Endothelial cell of umbilical vein (primary cell): Measurements from ENCODE around the gene CTH. TPM values are rescaled to one million over a fixed set of nuclear protein-coding genes. Genes with fewer than 3 reads are reported as not detected.
"Not testable (repeated sequence)": the region's sequence is repeated elsewhere in the genome, so short reads cannot be mapped to it uniquely, and the experiment has no call there.

ENCODE experiments used
- BruUV-seq: library from RNA; stranded (reverse); fragments of 400-500 nt; replicated peaks from 2 replicates; lab custom pipeline; 2021; lab: Mats Ljungman, UMichigan
- CTCF ChIA-PET: fragments of 300-600, 350-600 bp; sonication (Branson Sonifier 250); formaldehyde crosslinking; loops from one replicate; lab custom pipeline; 2021; ENCODE audit warnings: antibody characterized with exemption, inconsistent platforms; lab: Charles Lee
- POLR2A ChIA-PET: fragments of 300-600, 350-600 bp; sonication (Branson Sonifier 250); formaldehyde crosslinking; loops from one replicate; lab custom pipeline; 2021; ENCODE audit warnings: antibody characterized with exemption, inconsistent platforms; lab: Charles Lee
- DNase-seq: peaks from one replicate; pipeline ENCODE4 v3.0.0-alpha.2; 2011; ENCODE audit warnings: low read depth, low spot score
- FAIRE-seq: peaks from 2 replicates; lab custom pipeline; 2011; peaks lifted over from hg19 to GRCh38; lab: Jason Lieb, UNC
- H2AFZ ChIP-seq: 2 replicates; pipeline ENCODE4 v1.6.0; 2012; ENCODE audit warnings: low read depth, low read length, control low read depth, inconsistent platforms
- H3K27ac ChIP-seq: 2 replicates; pipeline ENCODE4 v1.5.1; 2011; ENCODE audit warnings: low read depth, mild to moderate bottlenecking, control low read depth, low read length, moderate library complexity; ENCODE audit not compliant: insufficient read depth
- H3K27me3 ChIP-seq, 2 experiments: 2 replicates each; pipeline versions ENCODE4 v1.6.0 to v1.6.1; 2011; ENCODE audit warnings: low read length in 2 of 2, mixed read lengths in 1 of 2; ENCODE audit not compliant: control insufficient read depth in 2 of 2, insufficient read depth in 2 of 2
- H3K36me3 ChIP-seq, 2 experiments: 2 replicates in 1 of 2; 3 replicates in 1 of 2; pipeline ENCODE4 v1.5.1; 2011; ENCODE audit warnings: low read length in 2 of 2, mild to moderate bottlenecking in 1 of 2, moderate library complexity in 1 of 2; ENCODE audit not compliant: control insufficient read depth in 2 of 2, insufficient read depth in 2 of 2; ENCODE audit errors: extremely low read depth in 1 of 2
- H3K4me1 ChIP-seq: 3 replicates; pipeline ENCODE4 v1.5.1; 2011; ENCODE audit warnings: mild to moderate bottlenecking, low read length; ENCODE audit not compliant: control insufficient read depth, insufficient read depth; ENCODE audit errors: extremely low read depth
- H3K4me2 ChIP-seq: 2 replicates; pipeline ENCODE4 v1.6.1; 2011; ENCODE audit warnings: low read length, control low read depth, mixed read lengths; ENCODE audit not compliant: insufficient read depth
- H3K4me3 ChIP-seq, 3 experiments: fragments of 200-600 bp in 1 of 3; sonication (generic), shearing (Covaris generic) in 1 of 3; replicated peaks in 1 of 3; 2 replicates each; pipeline ENCODE4 v1.5.1; 2011 to 2016; ENCODE audit warnings: control low read depth in 3 of 3, low read length in 3 of 3, mild to moderate bottlenecking in 2 of 3, inconsistent platforms in 1 of 3, low read depth in 1 of 3, moderate library complexity in 1 of 3; ENCODE audit not compliant: insufficient read depth in 1 of 3
- H3K79me2 ChIP-seq: 2 replicates; pipeline ENCODE4 v1.6.0; 2012; ENCODE audit warnings: low read length, inconsistent platforms; ENCODE audit not compliant: control insufficient read depth, insufficient read depth
- H3K9ac ChIP-seq: replicated peaks from 2 replicates; pipeline ENCODE3; 2011; ENCODE audit warnings: low read length, control low read depth; ENCODE audit not compliant: insufficient read depth; ENCODE audit errors: extremely low read depth
- H3K9me1 ChIP-seq: replicated peaks from 3 replicates; pipeline ENCODE4 v1.6.0; 2011; ENCODE audit warnings: mild to moderate bottlenecking, low read length; ENCODE audit not compliant: control insufficient read depth, insufficient read depth; ENCODE audit errors: extremely low read depth
- H3K9me3 ChIP-seq: replicated peaks from 2 replicates; pipeline ENCODE4 v1.5.1; 2012; ENCODE audit warnings: low read length, inconsistent platforms; ENCODE audit not compliant: control insufficient read depth, insufficient read depth
- H4K20me1 ChIP-seq: replicated peaks from 2 replicates; pipeline ENCODE3; 2011; ENCODE audit warnings: mild to moderate bottlenecking, low read length; ENCODE audit not compliant: control insufficient read depth, insufficient read depth; ENCODE audit errors: extremely low read depth
- EZH2 ChIP-seq: IDR thresholded peaks from 2 replicates; pipeline ENCODE4 v1.6.1; 2012; ENCODE audit warnings: borderline replicate concordance, low read depth, mild to moderate bottlenecking, moderate library complexity, low read length, inconsistent platforms; ENCODE audit not compliant: severe bottlenecking
- FOS ChIP-seq: IDR thresholded peaks from 2 replicates; pipeline ENCODE4 v1.6.1; 2011; ENCODE audit warnings: mild to moderate bottlenecking, low read length, moderate library complexity, borderline replicate concordance; ENCODE audit not compliant: insufficient read depth
- GATA2 ChIP-seq: IDR thresholded peaks from 2 replicates; pipeline ENCODE4 v1.7.0; 2011; ENCODE audit warnings: low read depth, mild to moderate bottlenecking, moderate library complexity, mixed read lengths, low read length; ENCODE audit not compliant: insufficient read length, insufficient read depth
- JUN ChIP-seq: IDR thresholded peaks from 2 replicates; pipeline ENCODE4 v1.6.1; 2011; ENCODE audit warnings: borderline replicate concordance, low read depth; ENCODE audit not compliant: insufficient read length, insufficient read depth
- MYC ChIP-seq: IDR thresholded peaks from one replicate; pipeline ENCODE4 v1.6.1; 2011; ENCODE audit warnings: mild to moderate bottlenecking, low read depth, low read length
- POLR2A ChIP-seq: IDR thresholded peaks from 2 replicates; pipeline ENCODE4 v1.6.1; 2012; ENCODE audit warnings: low read depth, mild to moderate bottlenecking, control low read depth, low read length
- POLR2AphosphoS5 ChIP-seq: IDR thresholded peaks from 2 replicates; pipeline ENCODE4 v1.6.1; 2012; ENCODE audit warnings: low read depth, mild to moderate bottlenecking, control low read depth, low read length, moderate library complexity; ENCODE audit not compliant: insufficient read depth
- dilution Hi-C: fragments of 300-500 bp; cut with MboI; formaldehyde crosslinking; loops from one replicate; pipeline ENCODE4 v1.15.0; 2019; ENCODE audit warnings: low sequenced_read_pairs; ENCODE audit not compliant: extremely low pct_ligation_motif_present
- intact Hi-C: fragments of 100-400 bp; cut with micrococcal nuclease; formaldehyde crosslinking; loops from one replicate; pipeline ENCODE4 v1.10.0; 2022
- polyA plus RNA-seq, 4 experiments: library from polyadenylated mRNA; depleted of rRNA in 3 of 4; stranded (reverse) in 3 of 4; unstranded in 1 of 4; fragments of >200 nt; gene quantifications; 2 replicates each; pipeline versions ENCODE4 v1.2.1 to v1.2.3, GENCODE V29; 2011 to 2012; ENCODE audit warnings: missing spikeins in 1 of 4
- total RNA-seq: library from RNA; stranded (reverse); gene quantifications from 2 replicates; pipeline ENCODE4 v1.2.3, GENCODE V29; 2021
- TF ChIP-seq, protein P1 (sequence below): IDR thresholded peaks from 2 replicates; pipeline ENCODE4 v1.6.1; 2011; ENCODE audit not compliant: insufficient read depth, insufficient read length
- TF ChIP-seq, protein P2 (sequence below), 2 donors: IDR thresholded peaks; 1 replicate in 1 of 2; 2 replicates in 1 of 2; pipeline ENCODE4 v1.5.1; 2011; ENCODE audit warnings: low read length in 2 of 2, mild to moderate bottlenecking in 2 of 2, moderate library complexity in 2 of 2, control low read depth in 1 of 2, inconsistent platforms in 1 of 2, low read depth in 1 of 2; ENCODE audit not compliant: insufficient read depth in 1 of 2; ENCODE audit errors: extremely low read depth in 1 of 2

Gene CTH
- total and polyA plus RNA-seq, 2 donors (not counting 3 experiments of a cell fraction or from before 2014, with no cell fraction given): 1.7 to 2.6 TPM

DNA sequence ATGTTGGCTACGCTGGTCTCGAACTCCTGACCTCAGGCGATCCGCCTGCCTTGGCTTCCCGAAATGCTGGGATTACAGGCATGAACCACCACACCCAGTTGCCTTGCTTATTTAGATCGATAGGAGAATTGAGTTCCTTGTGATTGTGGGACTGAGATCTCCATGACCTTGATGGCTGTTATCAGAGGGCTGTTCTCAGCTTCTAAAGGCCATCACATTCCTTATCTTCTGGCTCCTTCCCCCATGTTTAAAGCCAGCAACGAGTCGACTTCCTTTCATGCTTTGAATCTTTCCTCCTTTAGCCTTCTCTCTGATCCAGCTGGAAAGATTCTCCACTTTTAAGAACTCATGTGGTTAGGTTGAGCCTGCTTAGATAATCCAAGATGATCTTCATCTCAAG lies 38.0 kb downstream of the CTH start:
- no peak for FAIRE-seq
- Histone ChIP-seq H3K36me3 (no peaks in the 10 kb centered on the region), H3K27ac (no peak overlapping the region), H3K9me1 (no peaks in the 10 kb centered on the region), H3K4me2 (no peak overlapping the region), H3K9me3 (no peaks in the 10 kb centered on the region), H3K27me3 (no peaks in the 10 kb centered on the region), H3K79me2 (no peaks in the 10 kb centered on the region), H2AFZ (no peak overlapping the region), H4K20me1 (no peaks in the 10 kb centered on the region), H3K4me3 (no peak overlapping the region), H3K9ac (no peak overlapping the region), H3K4me1 (no peaks in the 10 kb centered on the region)
- ChIA-PET POLR2A (no interaction called here), CTCF (no interaction called here)
- no TSS peak for BruUV-seq
- intact Hi-C loops (no loop called here), dilution Hi-C loops (no loop called here)
- TF ChIP-seq JUN: no peak
- no peak for TF ChIP-seq GATA2
- TF ChIP-seq, protein P1, sequence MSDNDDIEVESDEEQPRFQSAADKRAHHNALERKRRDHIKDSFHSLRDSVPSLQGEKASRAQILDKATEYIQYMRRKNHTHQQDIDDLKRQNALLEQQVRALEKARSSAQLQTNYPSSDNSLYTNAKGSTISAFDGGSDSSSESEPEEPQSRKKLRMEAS: no peak
- TF ChIP-seq POLR2A: no peak
- no peak for TF ChIP-seq MYC
- no peak for TF ChIP-seq EZH2
- no peak for TF ChIP-seq FOS
- TF ChIP-seq, protein P2, sequence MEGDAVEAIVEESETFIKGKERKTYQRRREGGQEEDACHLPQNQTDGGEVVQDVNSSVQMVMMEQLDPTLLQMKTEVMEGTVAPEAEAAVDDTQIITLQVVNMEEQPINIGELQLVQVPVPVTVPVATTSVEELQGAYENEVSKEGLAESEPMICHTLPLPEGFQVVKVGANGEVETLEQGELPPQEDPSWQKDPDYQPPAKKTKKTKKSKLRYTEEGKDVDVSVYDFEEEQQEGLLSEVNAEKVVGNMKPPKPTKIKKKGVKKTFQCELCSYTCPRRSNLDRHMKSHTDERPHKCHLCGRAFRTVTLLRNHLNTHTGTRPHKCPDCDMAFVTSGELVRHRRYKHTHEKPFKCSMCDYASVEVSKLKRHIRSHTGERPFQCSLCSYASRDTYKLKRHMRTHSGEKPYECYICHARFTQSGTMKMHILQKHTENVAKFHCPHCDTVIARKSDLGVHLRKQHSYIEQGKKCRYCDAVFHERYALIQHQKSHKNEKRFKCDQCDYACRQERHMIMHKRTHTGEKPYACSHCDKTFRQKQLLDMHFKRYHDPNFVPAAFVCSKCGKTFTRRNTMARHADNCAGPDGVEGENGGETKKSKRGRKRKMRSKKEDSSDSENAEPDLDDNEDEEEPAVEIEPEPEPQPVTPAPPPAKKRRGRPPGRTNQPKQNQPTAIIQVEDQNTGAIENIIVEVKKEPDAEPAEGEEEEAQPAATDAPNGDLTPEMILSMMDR (IDR thresholded peaks at IDR 0.05; ENCODE audit: extremely low read depth in 1 of 2, insufficient read depth in 1 of 2, low read depth in 1 of 2, low read length in 2 of 2): no peak
- TF ChIP-seq POLR2AphosphoS5: no peak
- no peak for DNase-seq

DNA sequence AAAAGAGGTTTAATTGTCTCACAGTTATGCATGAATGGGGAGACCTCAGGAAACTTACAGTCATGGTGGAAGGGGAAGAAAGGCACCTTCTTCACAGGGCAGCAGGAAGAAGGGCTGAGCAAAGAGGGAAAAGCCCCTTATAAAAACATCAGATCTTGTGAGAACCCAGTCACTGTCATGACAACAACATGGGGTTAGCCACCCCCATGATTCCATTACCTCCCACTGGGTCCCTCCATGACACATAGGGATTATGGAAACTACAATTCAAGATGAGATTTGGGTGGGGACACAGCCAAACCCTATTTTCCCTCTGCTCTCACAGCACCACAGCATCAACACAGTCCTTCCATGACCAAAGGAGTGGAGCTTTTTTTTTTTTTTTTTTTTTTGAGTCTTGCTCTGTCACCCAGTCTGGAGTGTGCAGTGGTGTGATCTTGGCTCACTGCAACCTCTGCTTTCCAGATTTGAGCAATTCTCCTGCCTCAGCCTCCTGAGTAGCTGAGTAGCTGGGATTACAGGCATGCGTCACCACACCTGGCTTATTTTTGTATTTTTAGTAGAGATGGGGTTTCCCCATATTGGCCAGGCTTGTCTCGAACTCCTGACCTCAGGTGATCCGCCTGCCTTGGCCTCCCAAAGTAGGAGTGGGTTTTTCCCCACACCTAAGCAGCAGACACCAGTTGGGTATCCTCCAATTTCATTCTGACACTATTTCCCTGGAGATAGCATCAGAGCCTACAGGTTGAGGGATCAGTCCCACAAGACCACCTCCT lies 41.3 kb downstream of the CTH start:
- CTCF ChIA-PET: interaction anchor here (0.7 to 1.4 kb wide), 2 partner anchors 10 to 17 kb away, joined by 3 read pairs; no protein-coding TSS in a partner anchor
- H3K9me1 ChIP-seq, H3K79me2 ChIP-seq, dilution Hi-C loops, H2AFZ ChIP-seq, DNase-seq, H4K20me1 ChIP-seq, H3K4me2 ChIP-seq, BruUV-seq, H3K27ac ChIP-seq, H3K9me3 ChIP-seq, H3K36me3 ChIP-seq, POLR2A ChIA-PET, H3K9ac ChIP-seq, intact Hi-C loops, H3K4me1 ChIP-seq, FAIRE-seq, H3K27me3 ChIP-seq, H3K4me3 ChIP-seq: not testable (repeated sequence)
